Activated naive CD4-positive, alpha-beta T cell treated with anti-CD3 and anti-CD28 coated beads, Interleukin-2, amount 50 U/mL, for 24 hours (primary cell): ENCODE measurements around the gene PROC.

Source experiments
- H3K27ac Mint-ChIP-seq: one replicate; pipeline ENCODE4 v1.8.0; 2021; ENCODE audit warnings: mild to moderate bottlenecking, mixed read lengths
- H3K27me3 Mint-ChIP-seq: one replicate; pipeline ENCODE4 v1.8.0; 2021; ENCODE audit warnings: mixed read lengths
- H3K36me3 Mint-ChIP-seq: one replicate; pipeline ENCODE4 v1.8.0; 2021; ENCODE audit warnings: mixed read lengths
- H3K4me1 Mint-ChIP-seq: one replicate; pipeline ENCODE4 v1.8.0; 2021; ENCODE audit warnings: mixed read lengths
- H3K4me3 Mint-ChIP-seq: one replicate; pipeline ENCODE4 v1.8.0; 2021; ENCODE audit warnings: mild to moderate bottlenecking, mixed read lengths
- H3K9me3 Mint-ChIP-seq: one replicate; pipeline ENCODE4 v1.8.0; 2021; ENCODE audit warnings: mixed read lengths

PROC gene

DNA sequence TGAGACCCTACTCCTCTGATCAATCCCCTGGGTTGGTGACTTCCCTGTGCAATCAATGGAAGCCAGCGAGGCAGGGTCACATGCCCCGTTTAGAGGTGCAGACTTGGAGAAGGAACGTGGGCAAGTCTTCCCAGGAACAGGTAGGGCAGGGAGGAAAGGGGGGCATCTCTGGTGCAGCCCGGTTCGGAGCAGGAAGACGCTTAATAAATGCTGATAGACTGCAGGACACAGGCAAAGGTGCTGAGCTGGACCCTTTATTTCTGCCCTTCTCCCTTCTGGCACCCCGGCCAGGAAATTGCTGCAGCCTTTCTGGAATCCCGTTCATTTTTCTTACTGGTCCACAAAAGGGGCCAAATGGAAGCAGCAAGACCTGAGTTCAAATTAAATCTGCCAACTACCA lies 821 bp upstream of the PROC start:
- H3K36me3 Mint-ChIP-seq = no peaks in the 10 kb centered on the region
- peak overlapping the region; percentile 61 for H3K4me3 Mint-ChIP-seq
- peaks cover 11% of the 10 kb centered on the region for H3K27me3 Mint-ChIP-seq
- H3K4me1 Mint-ChIP-seq = peaks cover 29% of the 10 kb centered on the region
- no peak overlapping the region for H3K27ac Mint-ChIP-seq
- peaks cover 11% of the 10 kb centered on the region for H3K9me3 Mint-ChIP-seq

- Mint-ChIP-seq H3K27ac (no peak overlapping the region), H3K4me3 (no peak overlapping the region), H3K27me3 (peaks cover 19% of the 10 kb centered on the region), H3K4me1 (peaks cover 28% of the 10 kb centered on the region), H3K9me3 (no peaks in the 10 kb centered on the region), H3K36me3 (peaks cover 2% of the 10 kb centered on the region)
Measured at GRCh38 chr2:127419112-127419430, 844 bp downstream of the PROC start.

DNA sequence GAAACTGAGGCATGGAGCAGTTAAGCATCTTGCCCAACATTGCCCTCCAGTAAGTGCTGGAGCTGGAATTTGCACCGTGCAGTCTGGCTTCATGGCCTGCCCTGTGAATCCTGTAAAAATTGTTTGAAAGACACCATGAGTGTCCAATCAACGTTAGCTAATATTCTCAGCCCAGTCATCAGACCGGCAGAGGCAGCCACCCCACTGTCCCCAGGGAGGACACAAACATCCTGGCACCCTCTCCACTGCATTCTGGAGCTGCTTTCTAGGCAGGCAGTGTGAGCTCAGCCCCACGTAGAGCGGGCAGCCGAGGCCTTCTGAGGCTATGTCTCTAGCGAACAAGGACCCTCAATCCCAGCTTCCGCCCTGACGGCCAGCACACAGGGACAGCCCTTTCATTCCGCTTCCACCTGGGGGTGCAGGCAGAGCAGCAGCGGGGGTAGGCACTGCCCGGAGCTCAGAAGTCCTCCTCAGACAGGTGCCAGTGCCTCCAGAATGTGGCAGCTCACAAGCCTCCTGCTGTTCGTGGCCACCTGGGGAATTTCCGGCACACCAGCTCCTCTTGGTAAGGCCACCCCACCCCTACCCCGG lies 1.3 kb downstream of the PROC start:
- peaks cover 19% of the 10 kb centered on the region for H3K27me3 Mint-ChIP-seq
- H3K4me3 Mint-ChIP-seq = no peak overlapping the region
- H3K4me1 Mint-ChIP-seq = peaks cover 29% of the 10 kb centered on the region
- no peak overlapping the region for H3K27ac Mint-ChIP-seq
- H3K9me3 Mint-ChIP-seq = no peaks in the 10 kb centered on the region
- H3K36me3 Mint-ChIP-seq = peaks cover 2% of the 10 kb centered on the region

GRCh38 chr2:127420039-127420864 lies 2.0 kb downstream of the PROC start:
- no peaks in the 10 kb centered on the region for H3K9me3 Mint-ChIP-seq
- no peak overlapping the region for H3K4me3 Mint-ChIP-seq
- H3K27me3 Mint-ChIP-seq = peaks cover 21% of the 10 kb centered on the region
- peaks cover 29% of the 10 kb centered on the region for H3K4me1 Mint-ChIP-seq
- H3K36me3 Mint-ChIP-seq = peaks cover 2% of the 10 kb centered on the region
- H3K27ac Mint-ChIP-seq = no peak overlapping the region

DNA sequence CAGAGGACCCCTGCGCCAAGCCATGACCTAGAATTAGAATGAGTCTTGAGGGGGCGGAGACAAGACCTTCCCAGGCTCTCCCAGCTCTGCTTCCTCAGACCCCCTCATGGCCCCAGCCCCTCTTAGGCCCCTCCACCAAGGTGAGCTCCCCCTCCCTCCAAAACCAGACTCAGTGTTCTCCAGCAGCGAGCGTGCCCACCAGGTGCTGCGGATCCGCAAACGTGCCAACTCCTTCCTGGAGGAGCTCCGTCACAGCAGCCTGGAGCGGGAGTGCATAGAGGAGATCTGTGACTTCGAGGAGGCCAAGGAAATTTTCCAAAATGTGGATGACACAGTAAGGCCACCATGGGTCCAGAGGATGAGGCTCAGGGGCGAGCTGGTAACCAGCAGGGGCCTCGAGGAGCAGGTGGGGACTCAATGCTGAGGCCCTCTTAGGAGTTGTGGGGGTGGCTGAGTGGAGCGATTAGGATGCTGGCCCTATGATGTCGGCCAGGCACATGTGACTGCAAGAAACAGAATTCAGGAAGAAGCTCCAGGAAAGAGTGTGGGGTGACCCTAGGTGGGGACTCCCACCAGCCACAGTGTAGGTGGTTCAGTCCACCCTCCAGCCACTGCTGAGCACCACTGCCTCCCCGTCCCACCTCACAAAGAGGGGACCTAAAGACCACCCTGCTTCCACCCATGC lies 3.0 kb downstream of the PROC start:
- Mint-ChIP-seq H3K36me3 (peaks cover 5% of the 10 kb centered on the region), H3K4me3 (no peak overlapping the region), H3K27ac (peak overlapping the region; percentile 27), H3K9me3 (no peaks in the 10 kb centered on the region), H3K27me3 (peaks cover 28% of the 10 kb centered on the region), H3K4me1 (peaks cover 23% of the 10 kb centered on the region)

- Mint-ChIP-seq H3K4me3 (no peak overlapping the region), H3K9me3 (no peaks in the 10 kb centered on the region), H3K27me3 (peaks cover 28% of the 10 kb centered on the region), H3K27ac (no peak overlapping the region), H3K4me1 (peaks cover 16% of the 10 kb centered on the region), H3K36me3 (peaks cover 5% of the 10 kb centered on the region)
Measured at GRCh38 chr2:127421871-127422558, 3.8 kb downstream of the PROC start.

DNA sequence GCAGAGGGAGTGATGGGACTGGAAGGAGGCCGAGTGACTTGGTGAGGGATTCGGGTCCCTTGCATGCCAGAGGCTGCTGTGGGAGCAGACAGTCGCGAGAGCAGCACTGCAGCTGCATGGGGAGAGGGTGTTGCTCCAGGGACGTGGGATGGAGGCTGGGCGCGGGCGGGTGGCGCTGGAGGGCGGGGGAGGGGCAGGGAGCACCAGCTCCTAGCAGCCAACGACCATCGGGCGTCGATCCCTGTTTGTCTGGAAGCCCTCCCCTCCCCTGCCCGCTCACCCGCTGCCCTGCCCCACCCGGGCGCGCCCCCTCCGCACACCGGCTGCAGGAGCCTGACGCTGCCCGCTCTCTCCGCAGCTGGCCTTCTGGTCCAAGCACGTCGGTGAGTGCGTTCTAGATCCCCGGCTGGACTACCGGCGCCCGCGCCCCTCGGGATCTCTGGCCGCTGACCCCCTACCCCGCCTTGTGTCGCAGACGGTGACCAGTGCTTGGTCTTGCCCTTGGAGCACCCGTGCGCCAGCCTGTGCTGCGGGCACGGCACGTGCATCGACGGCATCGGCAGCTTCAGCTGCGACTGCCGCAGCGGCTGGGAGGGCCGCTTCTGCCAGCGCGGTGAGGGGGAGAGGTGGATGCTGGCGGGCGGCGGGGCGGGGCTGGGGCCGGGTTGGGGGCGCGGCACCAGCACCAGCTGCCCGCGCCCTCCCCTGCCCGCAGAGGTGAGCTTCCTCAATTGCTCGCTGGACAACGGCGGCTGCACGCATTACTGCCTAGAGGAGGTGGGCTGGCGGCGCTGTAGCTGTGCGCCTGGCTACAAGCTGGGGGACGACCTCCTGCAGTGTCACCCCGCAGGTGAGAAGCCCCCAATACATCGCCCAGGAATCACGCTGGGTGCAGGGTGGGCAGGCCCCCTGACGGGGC lies 4.6 kb downstream of the PROC start:
- no peaks in the 10 kb centered on the region for H3K9me3 Mint-ChIP-seq
- H3K4me1 Mint-ChIP-seq = peaks cover 11% of the 10 kb centered on the region
- H3K27me3 Mint-ChIP-seq = peaks cover 28% of the 10 kb centered on the region
- no peak overlapping the region for H3K27ac Mint-ChIP-seq
- peak overlapping the region; percentile 52 for H3K4me3 Mint-ChIP-seq
- H3K36me3 Mint-ChIP-seq = peaks cover 5% of the 10 kb centered on the region

DNA sequence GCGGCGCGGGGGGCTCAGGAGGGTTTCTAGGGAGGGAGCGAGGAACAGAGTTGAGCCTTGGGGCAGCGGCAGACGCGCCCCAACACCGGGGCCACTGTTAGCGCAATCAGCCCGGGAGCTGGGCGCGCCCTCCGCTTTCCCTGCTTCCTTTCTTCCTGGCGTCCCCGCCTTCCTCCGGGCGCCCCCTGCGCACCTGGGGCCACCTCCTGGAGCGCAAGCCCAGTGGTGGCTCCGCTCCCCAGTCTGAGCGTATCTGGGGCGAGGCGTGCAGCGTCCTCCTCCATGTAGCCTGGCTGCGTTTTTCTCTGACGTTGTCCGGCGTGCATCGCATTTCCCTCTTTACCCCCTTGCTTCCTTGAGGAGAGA lies 5.2 kb downstream of the PROC start:
- no peaks in the 10 kb centered on the region for H3K9me3 Mint-ChIP-seq
- H3K4me3 Mint-ChIP-seq = peak overlapping the region; percentile 60
- no peak overlapping the region for H3K27ac Mint-ChIP-seq
- H3K4me1 Mint-ChIP-seq = peaks cover 11% of the 10 kb centered on the region
- H3K27me3 Mint-ChIP-seq = peaks cover 28% of the 10 kb centered on the region
- peaks cover 5% of the 10 kb centered on the region for H3K36me3 Mint-ChIP-seq

GRCh38 chr2:127423880-127424279 lies 5.7 kb downstream of the PROC start:
- H3K27me3 Mint-ChIP-seq = peaks cover 28% of the 10 kb centered on the region
- H3K27ac Mint-ChIP-seq = no peak overlapping the region
- peaks cover 11% of the 10 kb centered on the region for H3K4me1 Mint-ChIP-seq
- peak overlapping the region; percentile 60 for H3K4me3 Mint-ChIP-seq
- H3K36me3 Mint-ChIP-seq = peaks cover 5% of the 10 kb centered on the region
- no peaks in the 10 kb centered on the region for H3K9me3 Mint-ChIP-seq

- H3K9me3 Mint-ChIP-seq = no peaks in the 10 kb centered on the region
- peaks cover 28% of the 10 kb centered on the region for H3K27me3 Mint-ChIP-seq
- no peak overlapping the region for H3K4me3 Mint-ChIP-seq
- peaks cover 11% of the 10 kb centered on the region for H3K4me1 Mint-ChIP-seq
- H3K27ac Mint-ChIP-seq = no peak overlapping the region
- H3K36me3 Mint-ChIP-seq = peaks cover 5% of the 10 kb centered on the region
Measured at GRCh38 chr2:127424598-127425520, 6.6 kb downstream of the PROC start.

DNA sequence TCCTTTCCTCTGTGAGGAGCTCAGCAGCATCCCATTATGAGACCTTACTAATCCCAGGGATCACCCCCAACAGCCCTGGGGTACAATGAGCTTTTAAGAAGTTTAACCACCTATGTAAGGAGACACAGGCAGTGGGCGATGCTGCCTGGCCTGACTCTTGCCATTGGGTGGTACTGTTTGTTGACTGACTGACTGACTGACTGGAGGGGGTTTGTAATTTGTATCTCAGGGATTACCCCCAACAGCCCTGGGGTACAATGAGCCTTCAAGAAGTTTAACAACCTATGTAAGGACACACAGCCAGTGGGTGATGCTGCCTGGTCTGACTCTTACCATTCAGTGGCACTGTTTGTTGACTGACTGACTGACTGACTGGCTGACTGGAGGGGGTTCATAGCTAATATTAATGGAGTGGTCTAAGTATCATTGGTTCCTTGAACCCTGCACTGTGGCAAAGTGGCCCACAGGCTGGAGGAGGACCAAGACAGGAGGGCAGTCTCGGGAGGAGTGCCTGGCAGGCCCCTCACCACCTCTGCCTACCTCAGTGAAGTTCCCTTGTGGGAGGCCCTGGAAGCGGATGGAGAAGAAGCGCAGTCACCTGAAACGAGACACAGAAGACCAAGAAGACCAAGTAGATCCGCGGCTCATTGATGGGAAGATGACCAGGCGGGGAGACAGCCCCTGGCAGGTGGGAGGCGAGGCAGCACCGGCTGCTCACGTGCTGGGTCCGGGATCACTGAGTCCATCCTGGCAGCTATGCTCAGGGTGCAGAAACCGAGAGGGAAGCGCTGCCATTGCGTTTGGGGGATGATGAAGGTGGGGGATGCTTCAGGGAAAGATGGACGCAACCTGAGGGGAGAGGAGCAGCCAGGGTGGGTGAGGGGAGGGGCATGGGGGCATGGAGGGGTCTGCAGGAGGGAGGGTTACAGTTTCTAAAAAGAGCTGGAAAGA lies 7.6 kb downstream of the PROC start:
- Mint-ChIP-seq H3K27me3 (peaks cover 27% of the 10 kb centered on the region), H3K9me3 (no peaks in the 10 kb centered on the region), H3K36me3 (peaks cover 5% of the 10 kb centered on the region), H3K4me1 (peaks cover 11% of the 10 kb centered on the region), H3K4me3 (no peak overlapping the region), H3K27ac (no peak overlapping the region)

DNA sequence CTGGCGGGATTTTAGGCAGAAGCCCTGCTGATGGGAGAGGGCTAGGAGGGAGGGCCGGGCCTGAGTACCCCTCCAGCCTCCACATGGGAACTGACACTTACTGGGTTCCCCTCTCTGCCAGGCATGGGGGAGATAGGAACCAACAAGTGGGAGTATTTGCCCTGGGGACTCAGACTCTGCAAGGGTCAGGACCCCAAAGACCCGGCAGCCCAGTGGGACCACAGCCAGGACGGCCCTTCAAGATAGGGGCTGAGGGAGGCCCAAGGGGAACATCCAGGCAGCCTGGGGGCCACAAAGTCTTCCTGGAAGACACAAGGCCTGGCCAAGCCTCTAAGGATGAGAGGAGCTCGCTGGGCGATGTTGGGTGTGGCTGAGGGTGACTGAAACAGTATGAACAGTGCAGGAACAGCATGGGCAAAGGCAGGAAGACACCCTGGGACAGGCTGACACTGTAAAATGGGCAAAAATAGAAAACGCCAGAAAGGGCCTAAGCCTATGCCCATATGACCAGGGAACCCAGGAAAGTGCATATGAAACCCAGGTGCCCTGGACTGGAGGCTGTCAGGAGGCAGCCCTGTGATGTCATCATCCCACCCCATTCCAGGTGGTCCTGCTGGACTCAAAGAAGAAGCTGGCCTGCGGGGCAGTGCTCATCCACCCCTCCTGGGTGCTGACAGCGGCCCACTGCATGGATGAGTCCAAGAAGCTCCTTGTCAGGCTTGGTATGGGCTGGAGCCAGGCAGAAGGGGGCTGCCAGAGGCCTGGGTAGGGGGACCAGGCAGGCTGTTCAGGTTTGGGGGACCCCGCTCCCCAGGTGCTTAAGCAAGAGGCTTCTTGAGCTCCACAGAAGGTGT lies 8.5 kb downstream of the PROC start:
- H3K36me3 Mint-ChIP-seq = peaks cover 5% of the 10 kb centered on the region
- no peak overlapping the region for H3K4me3 Mint-ChIP-seq
- no peaks in the 10 kb centered on the region for H3K9me3 Mint-ChIP-seq
- H3K27me3 Mint-ChIP-seq = peaks cover 22% of the 10 kb centered on the region
- H3K27ac Mint-ChIP-seq = no peak overlapping the region
- H3K4me1 Mint-ChIP-seq = peaks cover 11% of the 10 kb centered on the region
